NCI-H82 treated with DMSO at 0.1 percent for 48 hours (cell line): ENCODE measurements around the gene NMB.
"Not testable (repeated sequence)": the region's sequence is repeated elsewhere in the genome, so short reads cannot be mapped to it uniquely, and the experiment has no call there.

Experiments
- DNase-seq: peaks from one replicate; lab custom pipeline; 2025; ENCODE audit not compliant: unreplicated experiment; lab: John Stamatoyannopoulos, UW

NMB gene

GRCh38 chr15:84658080-84658787 lies at the start of gene NMB:
TSS of gene NMB (minus strand) at chr15:84658199. CDS start at chr15:84658152, 47 bp downstream.
- DNase-seq = peak; percentile 57

GRCh38 chr15:84703808-84704207 lies 45.8 kb upstream of the NMB start:
- DNase-seq = no peak

GRCh38 chr15:84702961-84703482 lies 45.0 kb upstream of the NMB start:
- no peak for DNase-seq

GRCh38 chr15:84699538-84700191 lies 41.7 kb upstream of the NMB start:
- no peak for DNase-seq

GRCh38 chr15:84697236-84697990 lies 39.4 kb upstream of the NMB start:
- DNase-seq = no peak

- no peak for DNase-seq
Observed at GRCh38 chr15:84696757-84697156, 38.8 kb upstream of the NMB start.

- DNase-seq = no peak
Observed at GRCh38 chr15:84690342-84690741, 32.3 kb upstream of the NMB start.

- no peak for DNase-seq
Observed at GRCh38 chr15:84689858-84690257, 31.9 kb upstream of the NMB start.

- DNase-seq = not testable (repeated sequence)
Observed at GRCh38 chr15:84686446-84686845, 28.4 kb upstream of the NMB start.

- DNase-seq = no peak
Observed at GRCh38 chr15:84685304-84685703, 27.3 kb upstream of the NMB start.

GRCh38 chr15:84684092-84684491 lies 26.1 kb upstream of the NMB start:
- DNase-seq = no peak

- no peak for DNase-seq
Observed at GRCh38 chr15:84681831-84682230, 23.8 kb upstream of the NMB start.

- no peak for DNase-seq
Observed at GRCh38 chr15:84671211-84671610, 13.2 kb upstream of the NMB start.

- no peak for DNase-seq
Observed at GRCh38 chr15:84669726-84670125, 11.7 kb upstream of the NMB start.

GRCh38 chr15:84668221-84668982 lies 10.4 kb upstream of the NMB start:
- no peak for DNase-seq

- no peak for DNase-seq
Observed at GRCh38 chr15:84666373-84666772, 8.4 kb upstream of the NMB start.

- no peak for DNase-seq
Observed at GRCh38 chr15:84661001-84661400, 3.0 kb upstream of the NMB start.

- no peak for DNase-seq
Observed at GRCh38 chr15:84659904-84660781, 2.1 kb upstream of the NMB start.

GRCh38 chr15:84658788-84659411 lies 901 bp upstream of the NMB start:
- DNase-seq = no peak

GRCh38 chr15:84657748-84658079 lies 285 bp downstream of the NMB start:
- DNase-seq = no peak
